ENCODE data around the gene EIF4G3. TPM values are rescaled to one million over a fixed set of nuclear protein-coding genes. Genes with fewer than 3 reads are reported as not detected.

Gene EIF4G3
- total RNA-seq, 4 donors from 2014 or later: 28.3 to 55.5 (median 35.5) TPM

DNA sequence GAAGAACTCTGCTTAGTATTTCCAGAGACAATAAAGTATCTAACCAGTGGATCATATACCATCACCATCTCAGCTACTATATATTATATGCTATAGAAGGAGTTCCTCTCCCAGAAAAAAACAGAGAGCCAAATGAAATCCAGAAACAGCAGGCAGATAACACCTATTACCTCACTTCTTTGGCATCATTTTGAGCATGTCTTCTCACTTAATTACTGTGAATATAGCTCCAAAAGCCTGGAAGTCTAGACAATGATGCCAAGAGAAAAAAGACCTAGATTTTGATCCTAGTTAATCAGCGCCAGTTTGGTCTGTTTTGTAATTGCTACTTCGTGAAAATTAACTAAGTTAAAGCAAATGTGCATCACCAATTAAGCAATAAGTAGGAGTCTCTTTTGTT lies 131.3 kb downstream of the EIF4G3 start:
- Histone ChIP-seq H3K4me3 (no peak overlapping the region), H3K27me3 (no peaks in the 10 kb centered on the region), H3K9me3 (no peaks in the 10 kb centered on the region), H3K36me3 (peaks cover 0 to 28% (median 0%) of the 10 kb centered on the region in 3 donors), H3K27ac (no peak overlapping the region), H3K4me1 (no peaks in the 10 kb centered on the region)
- whole genome bisulfite sequencing, 2 donors: 67 to 79% methylated on average over 2 of the region's 2 CpGs
- intact Hi-C loops (cut with DNase I): no loop called here
- TF ChIP-seq POLR2A (IDR thresholded peaks at IDR 0.05): no peak
- TF ChIP-seq, protein P1, sequence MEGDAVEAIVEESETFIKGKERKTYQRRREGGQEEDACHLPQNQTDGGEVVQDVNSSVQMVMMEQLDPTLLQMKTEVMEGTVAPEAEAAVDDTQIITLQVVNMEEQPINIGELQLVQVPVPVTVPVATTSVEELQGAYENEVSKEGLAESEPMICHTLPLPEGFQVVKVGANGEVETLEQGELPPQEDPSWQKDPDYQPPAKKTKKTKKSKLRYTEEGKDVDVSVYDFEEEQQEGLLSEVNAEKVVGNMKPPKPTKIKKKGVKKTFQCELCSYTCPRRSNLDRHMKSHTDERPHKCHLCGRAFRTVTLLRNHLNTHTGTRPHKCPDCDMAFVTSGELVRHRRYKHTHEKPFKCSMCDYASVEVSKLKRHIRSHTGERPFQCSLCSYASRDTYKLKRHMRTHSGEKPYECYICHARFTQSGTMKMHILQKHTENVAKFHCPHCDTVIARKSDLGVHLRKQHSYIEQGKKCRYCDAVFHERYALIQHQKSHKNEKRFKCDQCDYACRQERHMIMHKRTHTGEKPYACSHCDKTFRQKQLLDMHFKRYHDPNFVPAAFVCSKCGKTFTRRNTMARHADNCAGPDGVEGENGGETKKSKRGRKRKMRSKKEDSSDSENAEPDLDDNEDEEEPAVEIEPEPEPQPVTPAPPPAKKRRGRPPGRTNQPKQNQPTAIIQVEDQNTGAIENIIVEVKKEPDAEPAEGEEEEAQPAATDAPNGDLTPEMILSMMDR (IDR thresholded peaks at IDR 0.05): no peak
- no peak for DNase-seq

DNA sequence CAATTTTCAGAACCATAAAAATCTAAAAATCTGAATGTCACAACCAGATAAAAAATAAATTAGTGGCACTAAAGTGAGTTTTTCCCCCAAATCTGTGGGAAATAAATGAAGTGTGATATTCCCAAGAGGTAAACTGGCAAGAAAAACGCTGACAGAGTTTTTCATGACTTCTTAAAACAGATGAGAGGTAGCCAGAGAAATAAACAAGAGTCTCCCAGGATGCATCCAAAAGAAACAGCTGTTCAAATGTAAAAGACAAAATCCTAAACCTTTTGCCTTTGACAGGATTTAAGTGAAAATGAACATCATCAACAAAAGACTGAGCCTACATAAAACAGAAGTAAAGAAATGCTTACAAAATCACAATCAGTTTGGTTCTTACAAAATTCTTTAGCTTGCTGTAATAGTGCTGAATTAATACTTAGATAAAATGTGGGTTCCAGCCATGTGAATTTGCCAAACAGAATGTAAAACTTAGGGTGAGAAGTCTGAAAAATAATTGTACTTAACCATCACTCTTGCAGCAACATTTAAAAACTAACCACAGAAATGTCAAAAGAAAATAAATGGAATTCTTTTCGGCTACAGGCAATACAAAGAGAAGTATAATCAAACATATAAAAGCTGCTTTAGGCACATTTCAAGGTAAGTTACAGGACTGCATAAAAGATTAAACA lies 133.6 kb downstream of the EIF4G3 start:
- Histone ChIP-seq H3K27me3 (no peaks in the 10 kb centered on the region), H3K27ac (no peak overlapping the region), H3K4me1 (no peaks in the 10 kb centered on the region), H3K9me3 (no peaks in the 10 kb centered on the region), H3K36me3 (peaks cover 0 to 11% (median 0%) of the 10 kb centered on the region in 3 donors), H3K4me3 (no peak overlapping the region)
- TF ChIP-seq POLR2A (IDR thresholded peaks at IDR 0.05): no peak
- TF ChIP-seq, protein P1 (IDR thresholded peaks at IDR 0.05): no peak
- WGBS, 2 donors: 30 to 44% methylated on average over 2 of the region's 2 CpGs
- no peak for DNase-seq
- intact Hi-C loops (cut with DNase I): no loop called here

DNA sequence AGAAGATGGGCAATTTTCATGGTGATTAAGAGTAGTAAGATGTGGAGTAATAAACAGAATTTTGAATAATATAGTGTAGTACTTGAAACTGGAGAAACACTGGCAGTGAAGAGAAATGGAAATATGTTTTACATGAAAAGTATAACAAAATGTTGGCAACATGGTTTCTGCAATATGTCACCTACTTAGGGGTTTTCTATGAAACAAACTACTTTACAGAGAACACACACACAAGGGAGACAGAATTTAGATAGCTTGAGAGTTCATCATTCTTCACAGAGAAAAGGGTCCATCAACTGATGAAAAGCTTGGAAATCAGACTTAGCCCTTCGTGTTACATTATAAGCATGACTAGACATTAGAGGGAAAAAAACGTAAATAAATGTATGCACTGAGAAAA lies 135.2 kb downstream of the EIF4G3 start:
- intact Hi-C loops (cut with DNase I): no loop called here
- Histone ChIP-seq H3K36me3 (no peaks in the 10 kb centered on the region), H3K27me3 (no peaks in the 10 kb centered on the region), H3K27ac (no peak overlapping the region), H3K4me3 (no peak overlapping the region), H3K9me3 (no peaks in the 10 kb centered on the region), H3K4me1 (no peaks in the 10 kb centered on the region)
- DNase-seq: no peak
- TF ChIP-seq, protein P1 (IDR thresholded peaks at IDR 0.05): no peak
- no peak for TF ChIP-seq POLR2A (IDR thresholded peaks at IDR 0.05)
- 84 to 92% methylated on average over 2 of the region's 2 CpGs for WGBS, 2 donors

DNA sequence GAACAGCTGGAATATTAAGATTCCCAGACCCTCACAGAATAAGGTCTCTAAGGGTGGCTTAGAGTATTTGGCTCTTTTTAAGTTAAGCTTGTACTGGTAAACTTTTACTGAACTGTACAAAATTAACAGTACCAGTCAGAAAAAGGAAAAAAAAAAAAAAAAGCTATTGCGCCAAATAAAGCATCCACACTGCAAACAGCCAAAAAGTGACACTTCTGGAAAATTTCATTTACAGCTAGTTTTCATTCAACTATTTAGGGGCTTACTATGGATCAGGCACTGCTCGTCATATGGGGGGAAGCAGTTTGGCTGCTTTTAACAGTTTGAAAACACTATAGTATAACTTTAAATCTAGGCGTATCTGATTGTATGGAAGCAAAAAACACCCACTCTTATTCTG lies 139.6 kb downstream of the EIF4G3 start:
- H3K4me1 ChIP-seq: peaks cover 3 to 6% (median 4%) of the 10 kb centered on the region in 3 donors
- H3K4me3 ChIP-seq: no peak overlapping the region
- H3K9me3 ChIP-seq: no peaks in the 10 kb centered on the region
- DNase-seq: no peak
- H3K36me3 ChIP-seq: peaks cover 0 to 5% (median 0%) of the 10 kb centered on the region in 3 donors
- intact Hi-C loops (cut with DNase I): no loop called here
- H3K27ac ChIP-seq: no peak overlapping the region
- no peak for TF ChIP-seq POLR2A (IDR thresholded peaks at IDR 0.05)
- TF ChIP-seq, protein P1 (IDR thresholded peaks at IDR 0.05): no peak
- 90 to 92% methylated on average over 3 of the region's 3 CpGs for WGBS, 2 donors
- no peaks in the 10 kb centered on the region for H3K27me3 ChIP-seq

DNA sequence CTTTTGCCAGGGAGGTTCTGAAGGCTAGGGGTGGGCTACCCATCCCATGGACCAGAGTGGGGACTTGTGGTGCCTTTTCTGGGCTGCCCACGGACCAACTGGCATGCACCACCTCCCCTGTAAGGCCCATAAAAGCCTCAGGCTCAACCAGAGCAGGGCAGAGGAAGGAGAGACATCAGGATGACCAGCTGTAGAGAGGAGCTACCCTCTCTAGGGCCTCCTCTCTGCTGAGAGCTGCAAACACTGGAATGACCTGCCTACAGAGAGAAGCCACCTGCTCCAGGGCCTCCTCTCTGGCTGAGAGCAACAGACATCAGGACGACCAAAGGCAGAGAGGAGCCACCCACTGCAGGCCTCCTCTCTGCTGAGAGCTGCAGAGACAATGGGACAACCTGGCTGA lies 140.9 kb downstream of the EIF4G3 start:
- Histone ChIP-seq H3K9me3 (no peaks in the 10 kb centered on the region), H3K4me1 (peaks cover 3 to 6% (median 4%) of the 10 kb centered on the region in 3 donors), H3K36me3 (peaks cover 0 to 5% (median 0%) of the 10 kb centered on the region in 3 donors), H3K27me3 (no peaks in the 10 kb centered on the region), H3K4me3 (no peak overlapping the region), H3K27ac (no peak overlapping the region)
- DNase-seq: no peak
- TF ChIP-seq POLR2A (IDR thresholded peaks at IDR 0.05): no peak
- TF ChIP-seq, protein P1 (IDR thresholded peaks at IDR 0.05): no peak
- WGBS, 2 donors: no CpG with 5 or more reads among the region's 2 CpGs
- intact Hi-C loops (cut with DNase I): no loop called here

Data from esophagus squamous epithelium (tissue), 5 donors.